NT2/D1 (cell line): ENCODE data around the gene SNED1.

Experiments
- DNase-seq: peaks from one replicate; pipeline ENCODE4 v3.0.0-alpha.2; 2011; ENCODE audit warnings: low read depth, low spot score
- H3K27me3 ChIP-seq: 2 replicates; pipeline ENCODE4 v1.6.0; 2011; ENCODE audit warnings: mild to moderate bottlenecking; ENCODE audit not compliant: insufficient read length, insufficient read depth
- H3K36me3 ChIP-seq: 2 replicates; pipeline ENCODE4 v1.6.1; 2011; ENCODE audit warnings: mild to moderate bottlenecking, low read length, mixed read lengths; ENCODE audit not compliant: insufficient read depth, insufficient read length
- H3K4me1 ChIP-seq: 2 replicates; pipeline ENCODE4 v1.5.1; 2011; ENCODE audit not compliant: insufficient read depth, insufficient read length
- H3K4me3 ChIP-seq: 2 replicates; pipeline ENCODE4 v1.5.1; 2011; ENCODE audit warnings: low read depth; ENCODE audit not compliant: insufficient read length
- H3K9ac ChIP-seq: 2 replicates; pipeline ENCODE4 v1.6.0; 2011; ENCODE audit warnings: low read depth; ENCODE audit not compliant: insufficient read length
- H3K9me3 ChIP-seq: 2 replicates; pipeline ENCODE4 v1.5.1; 2011; ENCODE audit warnings: mild to moderate bottlenecking, low read length; ENCODE audit not compliant: insufficient read depth
- SUZ12 ChIP-seq: IDR thresholded peaks from 2 replicates; pipeline ENCODE4 v1.6.1; 2011; ENCODE audit not compliant: insufficient read length, insufficient read depth; ENCODE audit errors: extremely low read depth
- YY1 ChIP-seq: IDR thresholded peaks from 2 replicates; pipeline ENCODE4 v1.6.1; 2011; ENCODE audit not compliant: insufficient read length, insufficient read depth
- ZNF274 ChIP-seq: IDR thresholded peaks from 2 replicates; pipeline ENCODE4 v1.6.1; 2011; ENCODE audit warnings: mild to moderate bottlenecking, low read depth, low read length

Gene SNED1

GRCh38 chr2:241111440-241111805 lies 113.0 kb downstream of the SNED1 start:
- Histone ChIP-seq H3K9me3 (no peaks in the 10 kb centered on the region), H3K9ac (no peak overlapping the region), H3K4me3 (no peak overlapping the region), H3K36me3 (peaks cover 55% of the 10 kb centered on the region), H3K27me3 (no peaks in the 10 kb centered on the region), H3K4me1 (no peaks in the 10 kb centered on the region)
- TF ChIP-seq ZNF274 (no peak), YY1 (no peak), SUZ12 (no peak)
- no peak for DNase-seq

DNA sequence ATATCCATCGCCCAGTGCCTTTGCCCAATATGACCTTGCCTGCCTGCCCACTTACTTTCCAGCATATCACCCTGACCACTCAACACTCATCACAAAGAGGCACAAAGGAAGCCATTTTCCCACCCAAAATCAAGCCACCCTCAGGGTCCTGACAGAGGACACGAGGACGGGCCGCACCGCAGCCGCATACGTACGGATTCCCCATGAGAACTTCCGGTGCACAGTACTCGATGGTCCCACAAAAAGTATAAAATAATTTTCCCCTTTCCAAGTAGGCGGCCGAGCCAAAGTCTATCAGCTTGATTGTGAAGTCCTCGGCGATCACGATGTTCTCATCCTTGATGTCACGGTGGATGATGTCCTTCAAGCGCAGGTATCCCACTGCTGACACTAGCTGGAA lies 113.6 kb downstream of the SNED1 start:
- TF ChIP-seq SUZ12 (no peak), ZNF274 (no peak), YY1 (no peak)
- H3K9me3 ChIP-seq, result no peaks in the 10 kb centered on the region
- no peak overlapping the region for H3K4me3 ChIP-seq
- no peaks in the 10 kb centered on the region for H3K4me1 ChIP-seq
- no peak for DNase-seq
- H3K27me3 ChIP-seq, result no peaks in the 10 kb centered on the region
- peaks cover 55% of the 10 kb centered on the region for H3K36me3 ChIP-seq
- no peak overlapping the region for H3K9ac ChIP-seq

DNA sequence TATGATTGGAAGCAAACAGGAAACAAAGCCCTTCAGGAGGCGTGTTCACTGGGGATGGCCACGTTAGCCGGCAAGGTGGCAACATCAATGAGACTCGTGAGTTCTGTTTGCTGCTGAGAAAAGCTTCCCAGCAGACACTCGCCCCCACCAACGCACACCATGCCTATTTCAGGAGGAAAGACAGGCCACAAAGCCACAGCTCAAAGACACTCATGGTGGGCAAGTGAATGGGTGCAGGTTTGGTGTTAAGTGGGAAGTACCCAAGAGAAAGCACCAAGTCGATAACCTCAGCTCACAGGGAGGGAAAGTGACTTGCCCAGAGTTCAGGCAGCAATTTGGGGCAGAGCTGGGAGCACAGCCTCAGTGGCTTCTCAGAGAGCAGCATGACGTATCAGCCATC lies 114.2 kb downstream of the SNED1 start:
- Histone ChIP-seq H3K9me3 (no peaks in the 10 kb centered on the region), H3K36me3 (peaks cover 51% of the 10 kb centered on the region), H3K9ac (no peak overlapping the region), H3K4me3 (no peak overlapping the region), H3K27me3 (no peaks in the 10 kb centered on the region), H3K4me1 (no peaks in the 10 kb centered on the region)
- DNase-seq, result no peak
- TF ChIP-seq YY1 (no peak), ZNF274 (no peak), SUZ12 (no peak)

GRCh38 chr2:241114836-241115235 lies 116.4 kb downstream of the SNED1 start:
- H3K9me3 ChIP-seq, result no peaks in the 10 kb centered on the region
- peaks cover 40% of the 10 kb centered on the region for H3K36me3 ChIP-seq
- H3K27me3 ChIP-seq, result no peaks in the 10 kb centered on the region
- TF ChIP-seq ZNF274 (no peak), YY1 (no peak), SUZ12 (no peak)
- no peak overlapping the region for H3K9ac ChIP-seq
- no peaks in the 10 kb centered on the region for H3K4me1 ChIP-seq
- no peak overlapping the region for H3K4me3 ChIP-seq
- DNase-seq, result no peak

DNA sequence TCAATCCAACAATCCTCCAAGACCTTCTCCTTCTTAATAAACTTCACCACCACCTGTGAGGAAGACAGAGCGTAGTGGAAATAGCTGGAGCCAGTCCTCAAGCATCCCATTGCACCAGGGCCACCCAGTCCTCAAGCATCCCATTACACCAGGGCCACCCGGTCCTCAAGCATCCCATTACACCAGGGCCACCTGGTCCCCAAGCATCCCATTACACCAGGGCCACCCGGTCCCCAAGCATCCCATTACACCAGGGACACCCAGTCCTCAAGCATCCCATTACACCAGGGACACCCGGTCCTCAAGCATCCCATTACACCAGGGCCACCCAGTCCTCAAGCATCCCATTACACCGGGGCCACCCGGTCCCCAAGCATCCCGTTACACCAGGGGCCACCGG lies 116.9 kb downstream of the SNED1 start:
- Histone ChIP-seq H3K27me3 (no peaks in the 10 kb centered on the region), H3K4me1 (no peaks in the 10 kb centered on the region), H3K9me3 (no peaks in the 10 kb centered on the region), H3K9ac (no peak overlapping the region), H3K4me3 (no peak overlapping the region), H3K36me3 (peaks cover 40% of the 10 kb centered on the region)
- DNase-seq, result no peak
- TF ChIP-seq SUZ12 (no peak), ZNF274 (no peak), YY1 (no peak)

GRCh38 chr2:241116606-241117560 lies 118.5 kb downstream of the SNED1 start:
- Histone ChIP-seq H3K9ac (no peak overlapping the region), H3K9me3 (no peaks in the 10 kb centered on the region), H3K4me3 (no peak overlapping the region), H3K27me3 (no peaks in the 10 kb centered on the region), H3K36me3 (peaks cover 32% of the 10 kb centered on the region), H3K4me1 (no peaks in the 10 kb centered on the region)
- no peak for DNase-seq
- TF ChIP-seq SUZ12 (no peak), ZNF274 (no peak), YY1 (no peak)

DNA sequence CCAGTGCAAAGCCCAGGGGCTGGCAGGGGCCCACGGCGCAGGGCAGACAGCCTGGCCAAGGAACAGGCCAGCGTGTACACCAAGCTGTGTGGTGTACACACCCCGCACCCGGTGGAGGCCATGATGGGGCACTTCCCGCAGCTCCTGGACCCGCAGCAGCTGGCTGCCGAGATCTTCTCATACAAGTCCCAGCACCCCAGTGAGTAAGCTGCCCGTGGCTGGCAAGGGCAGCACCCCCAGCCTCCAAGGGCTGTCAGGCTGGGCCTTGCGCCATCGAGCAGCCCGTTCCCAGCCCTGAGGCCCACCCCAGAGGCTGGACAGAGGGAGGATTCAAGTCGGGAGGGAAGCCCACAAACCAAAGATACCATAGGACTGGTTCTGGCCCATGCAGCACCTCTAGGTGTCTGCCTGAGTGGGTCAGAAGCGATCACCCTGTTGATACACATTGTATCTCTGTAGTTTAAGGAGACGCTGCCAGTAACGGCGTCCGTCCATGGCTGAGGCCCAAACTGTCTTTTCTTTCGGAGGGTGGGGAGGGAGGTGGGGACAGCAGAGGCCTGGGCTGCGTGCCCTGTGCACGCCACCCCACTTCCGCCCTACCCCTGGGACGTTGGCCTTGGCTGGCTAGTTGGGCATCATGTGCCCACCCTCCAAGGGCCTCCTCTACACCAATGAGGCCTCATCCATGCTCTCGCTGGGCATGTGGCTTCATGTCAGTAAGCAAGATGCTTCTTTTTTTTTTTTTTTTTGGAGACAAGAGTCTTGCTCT lies 120.5 kb downstream of the SNED1 start:
- no peak for DNase-seq
- Histone ChIP-seq H3K4me3 (no peak overlapping the region), H3K4me1 (peaks cover 2% of the 10 kb centered on the region), H3K27me3 (no peaks in the 10 kb centered on the region), H3K9me3 (no peaks in the 10 kb centered on the region), H3K9ac (no peak overlapping the region), H3K36me3 (peaks cover 35% of the 10 kb centered on the region)
- TF ChIP-seq ZNF274 (no peak), SUZ12 (no peak), YY1 (no peak)
